GM23338 (cell line): ENCODE data around the gene GJC1. TPM values are rescaled to one million over a fixed set of nuclear protein-coding genes. Genes with fewer than 3 reads are reported as not detected.
A peak's percentile ranks its signal among the peaks of the same experiment; 100 is the strongest.

ENCODE experiments used
- ATAC-seq: fragments of 200-7000 bp; cut with Tn5 transposase; 3 replicates; pipeline ENCODE4 v1.9.1; 2020
- DNase-seq: peaks from one replicate; pipeline ENCODE4 v3.0.0-alpha.2; 2015; ENCODE audit warnings: low spot score
- H2AFZ ChIP-seq: fragments of 200-600 bp; sonication (generic); 2 replicates; pipeline ENCODE4 v1.8.0; 2016; ENCODE audit warnings: antibody characterized with exemption, mild to moderate bottlenecking, moderate library complexity
- H3F3A ChIP-seq: fragments of 200-600 bp; sonication (generic); replicated peaks from 2 replicates; pipeline ENCODE4 v1.8.0; 2017; ENCODE audit warnings: antibody characterized with exemption, mixed run types, low read depth
- H3K27ac ChIP-seq: fragments of 200-600 bp; sonication (generic); 2 replicates; pipeline ENCODE4 v1.6.1; 2016; ENCODE audit warnings: low read depth
- H3K27me3 ChIP-seq: fragments of 200-600 bp; sonication (generic); 2 replicates; pipeline ENCODE4 v1.8.0; 2016; ENCODE audit warnings: mild to moderate bottlenecking, mixed run types, moderate library complexity; ENCODE audit not compliant: insufficient read depth
- H3K36me3 ChIP-seq: fragments of 200-600 bp; sonication (generic); 2 replicates; pipeline ENCODE4 v1.8.0; 2016; ENCODE audit warnings: mild to moderate bottlenecking; ENCODE audit not compliant: insufficient read depth
- H3K4me1 ChIP-seq: fragments of 200-600 bp; sonication (generic); 2 replicates; pipeline ENCODE4 v1.8.0; 2016; ENCODE audit warnings: mild to moderate bottlenecking, moderate library complexity; ENCODE audit not compliant: insufficient read depth
- H3K4me2 ChIP-seq: fragments of 200-600 bp; sonication (generic); 2 replicates; pipeline ENCODE4 v1.7.1; 2017; ENCODE audit warnings: mixed run types
- H3K4me3 ChIP-seq: fragments of 200-600 bp; sonication (generic); 2 replicates; pipeline ENCODE4 v1.6.1; 2016; ENCODE audit warnings: mixed run types
- H3K79me2 ChIP-seq: fragments of 200-600 bp; sonication (generic); replicated peaks from 2 replicates; pipeline ENCODE4 v1.8.0; 2017; ENCODE audit warnings: mild to moderate bottlenecking; ENCODE audit not compliant: insufficient read depth
- H3K9me2 ChIP-seq: fragments of 200-600 bp; sonication (generic); 2 replicates; pipeline ENCODE4 v1.8.0; 2017; ENCODE audit not compliant: insufficient read depth
- H4K20me1 ChIP-seq: fragments of 200-600 bp; sonication (generic); replicated peaks from 2 replicates; pipeline ENCODE4 v1.8.0; 2017; ENCODE audit warnings: mild to moderate bottlenecking; ENCODE audit not compliant: insufficient read depth
- H3K27ac Mint-ChIP-seq: 2 replicates; pipeline ENCODE4 v1.8.0; 2020; ENCODE audit warnings: inconsistent platforms, mild to moderate bottlenecking, moderate library complexity, mixed read lengths
- H3K27me3 Mint-ChIP-seq: 3 replicates; pipeline ENCODE4 v1.8.0; 2022; ENCODE audit warnings: low read depth, mild to moderate bottlenecking, moderate library complexity, mixed read lengths, inconsistent platforms; ENCODE audit not compliant: insufficient read depth, poor library complexity
- H3K36me3 Mint-ChIP-seq: 3 replicates; pipeline ENCODE4 v1.8.0; 2021; ENCODE audit warnings: low read depth, mild to moderate bottlenecking, inconsistent platforms, moderate library complexity, mixed read lengths
- H3K4me1 Mint-ChIP-seq: 3 replicates; pipeline ENCODE4 v1.8.0; 2020; ENCODE audit warnings: mild to moderate bottlenecking, inconsistent platforms, mixed read lengths
- H3K4me3 Mint-ChIP-seq: 3 replicates; pipeline ENCODE4 v1.8.0; 2021; ENCODE audit warnings: moderate library complexity, mild to moderate bottlenecking, inconsistent platforms, mixed read lengths
- H3K9me3 Mint-ChIP-seq: 3 replicates; pipeline ENCODE4 v1.8.0; 2020; ENCODE audit warnings: moderate library complexity, mild to moderate bottlenecking, inconsistent platforms, mixed read lengths
- CREB1 ChIP-seq: fragments of 250-450 bp; sonication (Bioruptor Pico); IDR thresholded peaks from 2 replicates; pipeline ENCODE4 v1.5.0; 2020; ENCODE audit warnings: low read depth, mild to moderate bottlenecking, moderate library complexity
- CTCF ChIP-seq, 2 experiments: fragments of 200-600 bp in 1 of 2; sonication (generic) in 1 of 2; conservative IDR thresholded peaks; 2 replicates each; pipeline versions ENCODE4 v1.5.1 to v1.6.1; 2016 to 2017; ENCODE audit warnings: antibody characterized with exemption in 2 of 2, low read depth in 2 of 2, mild to moderate bottlenecking in 2 of 2, moderate library complexity in 1 of 2
- EZH2 ChIP-seq: fragments of 200-600 bp; sonication (generic); IDR thresholded peaks from one replicate; pipeline ENCODE4 v1.8.0; 2017; ENCODE audit warnings: antibody characterized with exemption, mild to moderate bottlenecking, low read depth; ENCODE audit not compliant: unreplicated experiment
- EZH2phosphoT487 ChIP-seq: fragments of 200-600 bp; sonication (generic); IDR thresholded peaks from one replicate; pipeline ENCODE4 v1.8.1; 2018; ENCODE audit warnings: antibody characterized with exemption; ENCODE audit not compliant: unreplicated experiment
- JUNB ChIP-seq: IDR thresholded peaks from one replicate; pipeline ENCODE4 v1.6.1; 2016; ENCODE audit warnings: antibody characterized with exemption; ENCODE audit not compliant: unreplicated experiment
- NANOG ChIP-seq: IDR thresholded peaks from 2 replicates; pipeline ENCODE4 v1.6.1; 2016; ENCODE audit warnings: antibody characterized with exemption, borderline replicate concordance
- POLR2AphosphoS5 ChIP-seq: IDR thresholded peaks from 2 replicates; pipeline ENCODE4 v1.6.1; 2016; ENCODE audit warnings: antibody characterized with exemption, low read depth
- REST ChIP-seq: IDR thresholded peaks from one replicate; pipeline ENCODE4 v1.6.1; 2018; ENCODE audit warnings: antibody characterized with exemption; ENCODE audit not compliant: unreplicated experiment
- STAT1 ChIP-seq: IDR thresholded peaks from one replicate; pipeline ENCODE4 v1.6.1; 2016; ENCODE audit warnings: antibody characterized with exemption; ENCODE audit not compliant: unreplicated experiment
- ZNF114 ChIP-seq: fragments of 250-450 bp; sonication (Bioruptor Pico); IDR thresholded peaks from 2 replicates; pipeline ENCODE4 v1.5.0; 2020; ENCODE audit warnings: mild to moderate bottlenecking, moderate library complexity
- ZNF331 ChIP-seq: fragments of 250-450 bp; sonication (Bioruptor Pico); IDR thresholded peaks from 2 replicates; pipeline ENCODE4 v1.5.0; 2020; ENCODE audit warnings: low read depth, mild to moderate bottlenecking, moderate library complexity
- ZNF462 ChIP-seq: fragments of 250-450 bp; sonication (Bioruptor Pico); IDR thresholded peaks from 2 replicates; pipeline ENCODE4 v1.5.0; 2020; ENCODE audit warnings: mild to moderate bottlenecking, moderate library complexity
- polyA plus RNA-seq: library from polyadenylated mRNA; unstranded; fragments of >200 nt; fragmentation: Nextera tagmentation; extraction: Ambion mirVana; gene quantifications from 2 replicates; pipeline ENCODE4 v1.2.1, GENCODE V29; 2016
- total RNA-seq: library from RNA; depleted of rRNA; stranded (reverse); fragments of >200 nt; shearing (Covaris generic); gene quantifications from 2 replicates; pipeline ENCODE4 v1.2.3, GENCODE V29; 2014
- TF ChIP-seq, protein P1 (sequence below): IDR thresholded peaks from 2 replicates; pipeline ENCODE4 v1.6.1; 2016; ENCODE audit warnings: antibody characterized with exemption

GJC1 gene
- total and polyA plus RNA-seq, 2 experiments from 2014 or later: 34.7 to 99.2 TPM

GRCh38 chr17:44767493-44767892 is 62.6 kb downstream of the GJC1 start:
- Histone ChIP-seq H3K9me2 (no peaks in the 10 kb centered on the region), H3K4me2 (no peak overlapping the region), H3K79me2 (no peaks in the 10 kb centered on the region), H3K27me3 (no peaks in the 10 kb centered on the region), H3K4me3 (no peak overlapping the region), H3K36me3 (no peaks in the 10 kb centered on the region), H2AFZ (no peak overlapping the region), H3F3A (no peaks in the 10 kb centered on the region; the same call in 1 of the 2 replicates), H3K4me1 (peaks cover 4% of the 10 kb centered on the region; the same call in 1 of the 2 replicates), H4K20me1 (no peaks in the 10 kb centered on the region), H3K27ac (no peak overlapping the region)
- Mint-ChIP-seq H3K36me3 (no peaks in the 10 kb centered on the region), H3K27me3 (peaks cover 19% of the 10 kb centered on the region), H3K4me1 (peaks cover 15% of the 10 kb centered on the region), H3K4me3 (no peak overlapping the region), H3K9me3 (no peaks in the 10 kb centered on the region), H3K27ac (no peak overlapping the region)
- ATAC-seq (peak; percentile 14; the same call in 2 of the 3 replicates), DNase-seq (no peak)
- TF ChIP-seq STAT1 (no peak), POLR2AphosphoS5 (no peak), EZH2 (no peak), NANOG (no peak), JUNB (no peak), ZNF462 (CRISPR knock-in tag) (no peak), CREB1 (CRISPR knock-in tag) (no peak), ZNF331 (CRISPR knock-in tag) (no peak), ZNF114 (CRISPR knock-in tag) (no peak), CTCF (conservative IDR thresholded peaks at IDR 0.05; ENCODE audit: low read depth in 2 of 2) (no peak), REST (no peak), EZH2phosphoT487 (no peak)
- TF ChIP-seq, protein P1, sequence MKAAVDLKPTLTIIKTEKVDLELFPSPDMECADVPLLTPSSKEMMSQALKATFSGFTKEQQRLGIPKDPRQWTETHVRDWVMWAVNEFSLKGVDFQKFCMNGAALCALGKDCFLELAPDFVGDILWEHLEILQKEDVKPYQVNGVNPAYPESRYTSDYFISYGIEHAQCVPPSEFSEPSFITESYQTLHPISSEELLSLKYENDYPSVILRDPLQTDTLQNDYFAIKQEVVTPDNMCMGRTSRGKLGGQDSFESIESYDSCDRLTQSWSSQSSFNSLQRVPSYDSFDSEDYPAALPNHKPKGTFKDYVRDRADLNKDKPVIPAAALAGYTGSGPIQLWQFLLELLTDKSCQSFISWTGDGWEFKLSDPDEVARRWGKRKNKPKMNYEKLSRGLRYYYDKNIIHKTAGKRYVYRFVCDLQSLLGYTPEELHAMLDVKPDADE: no peak
